8988T (cell line): ENCODE results near the gene C1orf159.
A peak's percentile ranks its signal among the peaks of the same experiment; 100 is the strongest.
"Not testable (repeated sequence)": the region's sequence is repeated elsewhere in the genome, so short reads cannot be mapped to it uniquely, and the experiment has no call there.

Experiments used
- DNase-seq: peaks from one replicate; pipeline ENCODE4 v3.0.0; 2011

The C1orf159 gene

GRCh38 chr1:1079408-1080121, 36.3 kb downstream of the C1orf159 start:
- DNase-seq, result peak; percentile 83

- not testable (repeated sequence) for DNase-seq
Measured at GRCh38 chr1:1077396-1077795, 38.5 kb downstream of the C1orf159 start.

DNA sequence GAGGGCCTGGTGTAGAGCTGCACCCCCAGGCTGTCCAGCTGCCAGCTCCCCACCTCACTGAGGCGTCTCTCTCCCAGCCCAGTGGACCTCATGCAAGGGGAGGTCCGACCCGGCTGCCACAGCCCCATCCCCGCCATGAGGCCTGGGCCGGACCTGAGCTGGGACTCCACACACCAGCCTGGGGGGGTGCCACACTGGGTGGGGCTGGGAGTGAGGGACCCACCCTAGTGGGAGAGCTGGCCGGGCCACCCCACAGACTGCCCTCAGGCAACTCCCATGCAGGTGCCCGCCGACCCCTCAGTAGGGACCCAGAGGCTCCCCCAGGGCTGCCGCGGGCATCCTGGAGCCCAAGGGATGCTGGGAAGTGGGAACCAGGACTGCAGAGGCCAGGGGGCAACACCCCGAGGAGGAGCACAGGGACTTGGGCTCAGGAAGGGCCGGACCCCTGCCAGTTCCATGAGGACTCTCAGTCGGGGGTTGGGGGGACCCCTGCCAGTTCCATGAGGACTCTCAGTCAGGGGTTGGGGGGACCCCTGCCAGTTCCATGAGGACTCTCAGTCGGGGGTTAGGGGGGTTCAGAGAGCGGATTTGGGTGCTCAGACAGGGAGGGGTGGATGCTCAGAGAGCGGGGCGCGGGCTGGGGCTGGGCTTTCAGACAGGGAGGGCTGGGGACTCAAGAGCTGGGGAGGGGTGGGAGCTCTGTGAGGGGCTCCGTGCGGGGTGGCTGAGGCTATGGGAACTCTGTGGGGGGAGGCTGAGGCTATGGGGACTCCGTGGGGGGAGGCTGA, 40.5 kb downstream of the C1orf159 start:
- DNase-seq, result no peak

DNA sequence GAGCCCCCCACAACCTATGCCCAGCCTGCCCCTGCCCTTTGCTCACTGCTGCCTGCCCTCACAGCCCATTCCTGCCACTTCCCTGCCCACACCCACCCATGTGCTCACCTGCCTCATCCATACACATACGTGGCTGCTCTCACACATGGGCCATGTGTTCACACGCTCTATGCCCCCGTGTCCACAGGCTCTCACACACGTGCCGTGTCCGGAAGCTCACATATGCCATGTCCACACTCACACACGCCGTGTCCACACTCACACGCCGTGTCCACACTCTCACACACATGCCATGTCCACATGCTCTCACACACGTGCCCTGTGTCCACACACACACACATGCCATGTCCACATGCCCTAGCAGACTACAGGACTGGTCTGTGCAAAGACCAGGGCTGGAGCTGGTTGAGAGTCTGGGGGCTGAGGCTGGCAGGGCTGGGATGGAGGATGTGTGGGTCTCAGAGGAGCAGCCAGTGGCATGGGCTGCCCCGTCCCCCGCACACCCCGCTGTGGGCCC, 41.2 kb downstream of the C1orf159 start:
- no peak for DNase-seq

GRCh38 chr1:1073743-1074587, 41.9 kb downstream of the C1orf159 start, which contains the start of gene RNF223:
Gene RNF223 (minus strand): TSS chr1:1074306. CDS start chr1:1072566, 1,740 bp downstream.
- no peak for DNase-seq

DNA sequence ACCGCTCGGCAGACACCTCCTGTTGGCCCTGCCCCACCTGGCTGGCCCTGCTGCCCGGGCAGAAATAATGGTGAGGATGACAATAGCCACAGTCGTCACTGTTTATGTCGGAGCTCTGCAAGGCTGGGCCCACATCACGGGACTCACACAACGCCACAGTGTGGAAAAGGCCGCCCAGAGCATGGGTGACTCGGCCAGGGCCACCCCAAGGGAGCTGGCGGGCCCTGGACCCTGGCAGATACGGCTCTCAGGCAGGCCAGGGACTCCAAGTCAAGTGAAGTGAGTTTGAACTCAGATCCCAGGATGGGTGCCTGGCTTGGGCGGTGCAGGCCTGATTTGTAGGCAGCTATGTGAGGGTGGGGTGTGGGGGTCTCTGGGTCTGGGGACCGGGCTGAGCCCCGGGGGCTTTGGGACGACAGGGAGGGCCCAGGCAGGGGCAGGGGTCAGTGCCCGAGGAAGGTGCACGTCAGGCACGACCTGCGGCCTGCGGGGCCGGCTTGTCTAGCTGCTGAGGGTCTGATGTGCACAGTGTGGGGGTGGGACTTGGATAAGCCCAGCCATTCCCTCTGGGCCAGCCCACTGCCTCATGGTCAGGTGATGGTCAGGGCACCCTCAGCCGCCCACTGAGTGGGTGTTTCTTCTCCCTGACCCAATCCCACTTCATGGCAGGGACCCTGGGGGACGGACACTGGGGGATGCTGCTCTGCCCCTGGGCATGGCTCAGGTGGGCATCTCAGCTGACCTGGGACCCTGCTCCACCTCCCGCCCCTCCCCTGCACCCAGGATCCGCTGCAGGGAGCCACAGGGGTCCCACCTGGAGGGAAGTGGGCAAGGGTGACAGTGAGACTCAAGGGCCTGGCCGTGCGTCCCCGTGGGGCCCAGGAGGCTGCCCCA, 42.8 kb downstream of the C1orf159 start:
- DNase-seq, result no peak

GRCh38 chr1:1072299-1072848, 43.5 kb downstream of the C1orf159 start:
- no peak for DNase-seq

DNA sequence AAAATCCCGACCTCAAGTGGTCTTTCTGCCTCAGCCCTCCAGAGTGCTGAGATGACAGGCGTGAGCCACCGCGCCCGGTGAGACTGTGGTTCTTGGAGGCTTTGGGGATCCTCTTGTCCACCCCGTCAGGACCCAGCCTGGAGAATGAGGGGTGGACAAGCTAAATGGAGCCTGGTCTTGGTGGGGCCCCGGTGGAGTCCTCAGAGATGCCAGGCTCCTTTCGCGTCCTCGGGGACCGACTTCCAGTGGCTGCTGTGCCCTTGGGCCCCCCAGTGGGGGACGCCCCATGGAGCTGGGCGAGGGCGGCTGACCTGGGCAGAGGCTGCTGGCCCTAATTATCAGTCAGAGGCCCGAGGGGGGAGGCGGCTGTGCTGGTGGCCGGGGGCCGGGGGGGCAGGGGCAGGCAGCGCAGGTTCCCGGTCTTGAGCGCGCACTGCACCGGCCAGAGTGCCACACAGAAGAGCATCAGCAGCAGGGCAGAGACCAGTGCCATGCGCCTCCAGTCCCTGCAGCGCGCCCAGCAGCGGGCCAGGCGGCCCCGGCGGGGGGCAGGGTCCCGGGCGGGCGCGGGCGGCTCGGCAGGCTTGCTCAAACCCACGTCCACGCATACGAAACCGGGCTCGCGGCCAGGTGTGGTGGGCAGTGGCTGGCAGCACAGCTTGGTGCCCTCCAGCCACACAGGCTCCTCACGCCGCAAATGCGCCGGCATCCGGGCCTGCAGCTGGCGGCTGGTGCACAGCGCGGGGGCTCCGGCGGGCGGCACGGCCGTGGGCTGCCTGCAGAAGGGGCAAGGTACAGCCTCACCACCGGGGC, 44.2 kb downstream of the C1orf159 start:
- DNase-seq, result no peak

DNA sequence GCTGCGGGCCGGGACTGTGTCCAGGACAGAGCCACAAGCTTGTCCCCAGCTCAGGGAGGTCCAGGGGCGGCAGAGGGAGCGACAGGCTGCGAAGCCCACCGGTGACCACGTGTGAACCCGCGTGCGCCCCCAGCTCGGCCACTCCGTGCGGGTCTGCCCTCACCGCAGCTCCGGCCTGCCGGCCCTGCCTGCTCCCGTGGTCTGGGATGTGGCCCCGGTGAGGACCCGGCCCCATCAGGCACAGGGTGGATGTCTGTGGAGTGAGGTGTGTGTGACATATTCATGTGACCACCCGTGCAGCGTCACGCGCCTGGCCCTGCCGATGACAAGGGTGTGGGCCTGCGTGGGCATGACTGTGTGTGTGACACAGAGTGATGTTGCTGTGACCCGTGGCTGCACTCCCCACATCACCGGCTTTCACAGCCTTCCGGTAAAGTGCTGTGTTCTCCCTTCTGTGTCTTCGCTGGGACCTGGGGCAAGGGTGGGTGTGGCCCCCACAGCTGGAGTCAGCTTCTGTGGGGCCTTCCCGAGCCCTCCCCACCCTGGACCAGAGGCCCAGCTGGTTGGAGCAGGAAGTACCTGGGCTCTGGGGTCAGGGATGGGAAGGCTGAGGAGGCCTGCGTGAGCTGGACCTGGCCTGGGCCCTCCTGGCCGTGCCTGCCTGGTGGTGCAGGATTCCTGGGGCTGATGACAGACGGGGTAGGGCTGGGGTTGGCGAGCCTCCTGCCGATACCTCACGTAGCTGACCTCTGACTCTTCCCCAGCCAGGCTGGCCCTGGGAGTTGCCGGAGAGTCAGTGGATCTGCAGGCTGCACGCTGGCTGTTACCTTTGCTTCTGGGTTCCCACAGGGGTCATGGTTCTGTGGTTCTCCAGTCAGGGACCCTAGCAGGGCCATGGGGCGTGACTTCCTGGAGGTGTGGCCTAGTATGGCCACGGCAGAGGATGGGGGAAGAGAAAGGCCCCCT, 45.9 kb downstream of the C1orf159 start:
- no peak for DNase-seq

GRCh38 chr1:1069056-1069710, 46.7 kb downstream of the C1orf159 start:
- DNase-seq, result peak; percentile 95

GRCh38 chr1:1068517-1069055, 47.3 kb downstream of the C1orf159 start:
- DNase-seq, result peak; percentile 86

- no peak for DNase-seq
Measured at GRCh38 chr1:1067860-1068516, 47.9 kb downstream of the C1orf159 start.

DNA sequence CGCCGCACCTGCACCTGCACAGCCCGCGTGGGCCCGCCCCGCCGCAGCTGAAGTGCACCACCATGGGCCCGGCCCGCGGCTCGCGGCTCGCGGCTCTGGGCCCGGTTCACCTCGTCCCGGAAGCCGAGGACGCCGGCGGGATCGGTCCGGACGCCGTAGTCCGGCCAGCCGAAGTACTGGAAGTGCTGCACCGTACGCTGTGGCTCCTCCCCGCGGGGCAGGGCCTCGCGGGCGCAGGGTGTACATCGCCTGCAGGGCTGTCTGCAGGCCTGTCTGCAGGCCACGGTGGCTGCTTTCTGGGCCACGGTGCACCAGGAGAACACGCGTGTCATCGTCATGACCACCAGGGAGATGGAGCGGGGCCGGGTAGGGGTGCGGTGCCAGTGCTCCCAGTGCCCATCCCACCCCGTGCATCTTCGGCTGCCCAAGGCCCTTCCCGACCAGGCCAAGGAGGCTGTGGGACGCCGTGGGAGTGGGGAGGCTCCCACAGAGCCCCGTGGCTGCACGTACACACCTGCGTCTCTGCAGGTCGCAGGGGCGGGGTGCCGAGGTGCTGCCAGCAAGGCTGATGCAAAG, 48.5 kb downstream of the C1orf159 start:
- no peak for DNase-seq

DNA sequence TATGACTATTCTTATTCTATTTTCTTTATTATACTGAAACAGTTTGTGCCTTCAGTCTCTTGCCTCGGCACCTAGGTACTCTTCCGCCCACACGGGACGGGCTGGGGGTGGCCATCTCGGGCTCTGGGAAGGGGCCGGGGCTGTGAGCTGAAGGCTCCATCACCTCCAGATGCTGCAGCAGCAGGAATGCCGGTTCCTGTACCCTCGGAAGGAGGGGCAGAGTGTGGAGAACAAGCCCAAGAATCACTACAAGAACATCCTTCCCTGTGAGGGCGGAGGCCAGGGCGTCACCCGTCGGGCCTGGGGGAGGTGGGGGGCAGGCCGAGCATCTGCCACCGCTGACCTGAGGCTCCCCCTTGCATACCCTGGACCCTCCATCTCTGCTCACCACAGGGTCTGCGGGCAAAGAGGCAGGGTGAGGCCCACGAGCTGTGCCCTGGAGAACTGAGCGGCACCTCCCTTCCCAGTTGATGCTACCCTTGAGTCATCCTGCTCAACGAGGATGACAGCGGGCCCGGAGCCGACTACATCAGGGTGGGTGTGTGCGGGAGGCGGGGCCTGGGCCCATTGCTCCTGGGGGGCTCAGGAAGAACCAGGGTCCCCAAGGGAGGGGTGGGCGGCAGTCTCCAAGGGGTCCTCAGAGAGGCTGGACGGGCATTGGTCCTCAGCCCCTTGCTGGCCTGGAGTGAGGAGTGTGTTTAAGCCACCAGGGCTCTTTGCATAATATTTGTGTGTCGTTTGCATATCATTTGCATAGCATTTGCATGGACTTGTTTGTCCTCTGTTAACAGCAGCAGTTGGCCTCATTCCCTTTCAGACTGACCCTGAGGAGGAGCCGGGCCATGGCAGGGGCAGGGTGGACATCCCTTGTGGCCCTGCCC, 49.2 kb downstream of the C1orf159 start:
- DNase-seq, result peak; percentile 67

DNA sequence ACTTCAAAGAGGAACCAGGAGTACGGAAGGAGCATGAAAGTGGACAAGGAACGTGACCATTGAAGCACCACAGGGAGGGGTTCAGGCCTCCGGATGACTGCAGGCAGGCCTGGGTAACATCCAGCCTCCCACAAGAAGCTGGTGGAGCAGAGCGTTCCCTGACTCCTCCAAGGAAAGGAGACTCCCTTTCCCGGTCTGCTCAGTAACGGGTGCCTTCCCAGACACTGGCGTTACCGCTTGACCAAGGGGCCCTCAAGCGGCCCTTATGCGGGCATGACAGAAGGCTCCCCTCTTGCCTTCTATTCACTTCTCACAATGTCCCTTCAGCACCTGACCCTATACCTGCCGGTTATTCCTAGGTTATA, 50.0 kb downstream of the C1orf159 start:
- DNase-seq, result not testable (repeated sequence)

- DNase-seq, result no peak
Measured at GRCh38 chr1:1065265-1065939, 50.5 kb downstream of the C1orf159 start.
